Lower leg skin (tissue), 3 donors: ENCODE measurements around the gene GSTM2.

Source experiments
- POLR2A ChIP-seq, 2 donors: fragments of 450-650 bp; IDR thresholded peaks; one replicate each; pipeline ENCODE4 v1.6.1; 2016 to 2017; ENCODE audit warnings: antibody characterized with exemption in 2 of 2, mild to moderate bottlenecking in 1 of 2, moderate library complexity in 1 of 2
- TF ChIP-seq, protein P1 (sequence below), 3 donors: fragments of 450-650 bp; IDR thresholded peaks; one replicate each; pipeline ENCODE4 v1.5.1; 2016; ENCODE audit warnings: antibody characterized with exemption in 3 of 3, mild to moderate bottlenecking in 3 of 3, moderate library complexity in 2 of 3

DNA sequence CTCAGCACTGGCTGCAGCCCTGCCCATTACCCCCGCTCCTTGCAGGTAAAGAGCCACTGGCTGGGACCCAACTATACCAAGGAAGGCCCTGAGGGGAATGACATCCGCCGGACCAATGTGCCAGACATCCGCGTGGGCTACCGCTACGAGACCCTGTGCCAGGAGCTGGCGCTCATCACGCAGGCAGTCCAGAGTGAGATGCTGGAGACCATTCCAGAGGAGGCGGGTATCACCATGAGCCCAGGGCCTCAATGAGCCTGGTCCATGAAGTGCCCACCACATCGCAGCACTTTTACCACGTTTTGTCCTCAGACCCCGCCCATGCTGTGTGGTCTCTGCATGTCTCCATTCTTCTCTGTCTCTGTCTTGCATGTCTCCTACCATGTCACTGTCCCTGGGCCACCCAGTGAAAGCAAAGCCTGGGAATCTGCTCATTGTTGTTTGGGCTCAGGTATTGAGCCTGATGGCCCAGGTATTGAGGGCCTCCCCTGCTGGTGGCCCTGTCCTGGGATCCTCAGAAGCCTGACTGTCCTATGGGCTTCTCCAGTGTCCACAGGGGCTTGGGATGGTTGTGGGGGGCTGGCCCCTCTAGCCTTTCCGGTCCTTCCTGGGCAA is 36.9 kb upstream of the GSTM2 start:
- no peak for TF ChIP-seq POLR2A (IDR thresholded peaks at IDR 0.05)
- TF ChIP-seq, protein P1, sequence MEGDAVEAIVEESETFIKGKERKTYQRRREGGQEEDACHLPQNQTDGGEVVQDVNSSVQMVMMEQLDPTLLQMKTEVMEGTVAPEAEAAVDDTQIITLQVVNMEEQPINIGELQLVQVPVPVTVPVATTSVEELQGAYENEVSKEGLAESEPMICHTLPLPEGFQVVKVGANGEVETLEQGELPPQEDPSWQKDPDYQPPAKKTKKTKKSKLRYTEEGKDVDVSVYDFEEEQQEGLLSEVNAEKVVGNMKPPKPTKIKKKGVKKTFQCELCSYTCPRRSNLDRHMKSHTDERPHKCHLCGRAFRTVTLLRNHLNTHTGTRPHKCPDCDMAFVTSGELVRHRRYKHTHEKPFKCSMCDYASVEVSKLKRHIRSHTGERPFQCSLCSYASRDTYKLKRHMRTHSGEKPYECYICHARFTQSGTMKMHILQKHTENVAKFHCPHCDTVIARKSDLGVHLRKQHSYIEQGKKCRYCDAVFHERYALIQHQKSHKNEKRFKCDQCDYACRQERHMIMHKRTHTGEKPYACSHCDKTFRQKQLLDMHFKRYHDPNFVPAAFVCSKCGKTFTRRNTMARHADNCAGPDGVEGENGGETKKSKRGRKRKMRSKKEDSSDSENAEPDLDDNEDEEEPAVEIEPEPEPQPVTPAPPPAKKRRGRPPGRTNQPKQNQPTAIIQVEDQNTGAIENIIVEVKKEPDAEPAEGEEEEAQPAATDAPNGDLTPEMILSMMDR (IDR thresholded peaks at IDR 0.05) = no peak
